Measurements from ENCODE around the gene ZNF354B. TPM values are rescaled to one million over a fixed set of nuclear protein-coding genes. Genes with fewer than 3 reads are reported as not detected.

The ZNF354B gene
- total RNA-seq, 4 donors from 2014 or later: 9.8 to 18.8 (median 15.4) TPM

DNA sequence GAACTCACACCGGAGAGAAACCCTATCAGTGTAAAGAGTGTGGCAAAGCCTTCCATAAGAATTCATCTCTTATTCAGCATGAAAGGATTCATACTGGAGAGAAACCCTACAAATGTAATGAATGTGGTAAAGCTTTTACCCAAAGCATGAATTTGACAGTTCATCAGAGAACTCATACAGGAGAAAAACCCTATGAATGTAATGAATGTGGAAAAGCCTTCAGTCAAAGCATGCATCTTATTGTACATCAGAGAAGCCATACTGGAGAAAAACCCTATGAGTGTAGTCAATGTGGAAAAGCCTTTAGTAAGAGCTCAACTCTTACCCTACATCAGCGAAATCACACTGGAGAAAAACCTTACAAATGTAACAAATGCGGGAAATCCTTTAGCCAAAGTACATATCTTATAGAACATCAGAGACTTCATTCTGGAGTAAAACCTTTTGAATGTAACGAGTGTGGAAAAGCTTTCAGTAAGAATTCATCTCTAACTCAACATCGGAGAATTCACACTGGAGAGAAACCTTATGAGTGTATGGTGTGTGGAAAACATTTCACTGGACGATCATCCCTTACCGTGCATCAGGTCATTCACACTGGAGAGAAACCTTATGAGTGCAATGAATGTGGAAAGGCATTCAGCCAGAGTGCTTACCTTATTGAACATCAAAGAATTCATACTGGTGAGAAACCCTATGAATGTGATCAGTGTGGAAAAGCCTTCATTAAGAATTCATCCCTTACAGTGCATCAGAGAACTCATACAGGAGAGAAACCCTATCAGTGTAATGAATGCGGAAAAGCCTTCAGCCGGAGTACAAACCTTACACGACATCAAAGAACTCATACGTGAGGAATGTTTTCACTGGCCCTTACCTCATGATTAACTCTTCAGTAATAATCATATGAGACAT lies 72.3 kb downstream of the ZNF354B start:
- Histone ChIP-seq H3K4me3 (no peak overlapping the region), H3K36me3 (peaks cover 31 to 58% (median 42%) of the 10 kb centered on the region in 4 donors), H3K4me1 (no peaks in the 10 kb centered on the region), H3K9me3 (peaks cover 33 to 100% (median 99%) of the 10 kb centered on the region in 4 donors), H3K27ac (replicated peaks in 1 of 4) (no peak overlapping the region), H3K27me3 (no peaks in the 10 kb centered on the region)
- intact Hi-C loops (cut with DNase I): no loop called here
- no peak for DNase-seq (ENCODE audit: extremely low spot score)
- 95% methylated on average over 11 of the region's 11 CpGs for WGBS
- TF ChIP-seq, protein P1, sequence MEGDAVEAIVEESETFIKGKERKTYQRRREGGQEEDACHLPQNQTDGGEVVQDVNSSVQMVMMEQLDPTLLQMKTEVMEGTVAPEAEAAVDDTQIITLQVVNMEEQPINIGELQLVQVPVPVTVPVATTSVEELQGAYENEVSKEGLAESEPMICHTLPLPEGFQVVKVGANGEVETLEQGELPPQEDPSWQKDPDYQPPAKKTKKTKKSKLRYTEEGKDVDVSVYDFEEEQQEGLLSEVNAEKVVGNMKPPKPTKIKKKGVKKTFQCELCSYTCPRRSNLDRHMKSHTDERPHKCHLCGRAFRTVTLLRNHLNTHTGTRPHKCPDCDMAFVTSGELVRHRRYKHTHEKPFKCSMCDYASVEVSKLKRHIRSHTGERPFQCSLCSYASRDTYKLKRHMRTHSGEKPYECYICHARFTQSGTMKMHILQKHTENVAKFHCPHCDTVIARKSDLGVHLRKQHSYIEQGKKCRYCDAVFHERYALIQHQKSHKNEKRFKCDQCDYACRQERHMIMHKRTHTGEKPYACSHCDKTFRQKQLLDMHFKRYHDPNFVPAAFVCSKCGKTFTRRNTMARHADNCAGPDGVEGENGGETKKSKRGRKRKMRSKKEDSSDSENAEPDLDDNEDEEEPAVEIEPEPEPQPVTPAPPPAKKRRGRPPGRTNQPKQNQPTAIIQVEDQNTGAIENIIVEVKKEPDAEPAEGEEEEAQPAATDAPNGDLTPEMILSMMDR (IDR thresholded peaks at IDR 0.05): no peak
- no peak for TF ChIP-seq POLR2A (IDR thresholded peaks at IDR 0.05; ENCODE audit: low read depth)
- TF ChIP-seq POLR2AphosphoS5 (IDR thresholded peaks at IDR 0.05): no peak
- TF ChIP-seq EP300 (IDR thresholded peaks at IDR 0.05): no peak

Small RNA genes lying within 50 kb of the gene (small RNA-seq; reads per million reads assigned to genes)
- 0 reads per million in 3 donors for gene AC126915.2
- 0 reads per million in 3 donors for gene AC126915.3

Other genes with a start within 250 kb of the ZNF354B start
- 10 to 100 TPM; 16.7 to 24.9 (median 18.9) TPM for gene CLK4, start 232.9 kb upstream of the ZNF354B start, total RNA-seq
- gene ZNF354A, start 129.3 kb upstream of the ZNF354B start, total RNA-seq: 10 to 100 TPM; 14.7 to 21.2 (median 17.0) TPM
- 1 to 10 TPM; 2.1 to 4.0 (median 2.8) TPM for gene ZFP2, start 36.0 kb downstream of the ZNF354B start, total RNA-seq
- 1 to 10 TPM; 2.3 to 4.8 (median 4.2) TPM for gene ZNF454, start 81.2 kb downstream of the ZNF354B start, total RNA-seq
- gene GRM6, start 135.4 kb downstream of the ZNF354B start, total RNA-seq: not detected
- gene ZNF879, start 163.9 kb downstream of the ZNF354B start, total RNA-seq: 1 to 10 TPM; 4.3 to 6.4 (median 4.8) TPM
- gene ZNF354C, start 200.4 kb downstream of the ZNF354B start, total RNA-seq: 1 to 10 TPM; 5.0 to 7.9 (median 6.3) TPM

Data from esophagus muscularis mucosa (tissue), 4 donors.